OCI-LY7 (cell line): Measurements from ENCODE around the gene GCNT2. TPM values are rescaled to one million over a fixed set of nuclear protein-coding genes. Genes with fewer than 3 reads are reported as not detected.

Source experiments
- BruUV-seq: library from RNA; stranded (reverse); fragments of 400-500 nt; replicated peaks from 2 replicates; lab custom pipeline; 2021; lab: Mats Ljungman, UMichigan
- CTCF ChIA-PET: fragments of 300-600 bp; sonication (Branson Sonifier 250); formaldehyde crosslinking; loops from one replicate; lab custom pipeline; 2022; ENCODE audit warnings: antibody characterized with exemption; ENCODE audit not compliant: unreplicated experiment; lab: Charles Lee
- POLR2A ChIA-PET: fragments of 300-600 bp; sonication (Branson Sonifier 250); formaldehyde crosslinking; loops from one replicate; lab custom pipeline; 2022; ENCODE audit warnings: antibody characterized with exemption; lab: Charles Lee
- DNase-seq: peaks from one replicate; pipeline ENCODE4 v3.0.0-alpha.2; 2015; ENCODE audit warnings: low spot score
- H2AFZ ChIP-seq: fragments of 200-600 bp; sonication (generic), shearing (Covaris generic); 2 replicates; pipeline ENCODE4 v1.6.1; 2014; ENCODE audit warnings: mild to moderate bottlenecking, antibody characterized with exemption, low read length, moderate library complexity
- H3K27ac ChIP-seq: fragments of 200-600 bp; sonication (generic); 2 replicates; pipeline ENCODE4 v1.5.1; 2014; ENCODE audit warnings: mixed run types, low read depth, mild to moderate bottlenecking, moderate library complexity, low read length, inconsistent platforms; ENCODE audit not compliant: poor library complexity, severe bottlenecking
- H3K36me3 ChIP-seq: fragments of 200-600 bp; sonication (generic); 2 replicates; pipeline ENCODE4 v1.6.1; 2014; ENCODE audit warnings: mild to moderate bottlenecking, antibody characterized with exemption, low read length, moderate library complexity, mixed read lengths; ENCODE audit not compliant: insufficient read depth
- H3K4me1 ChIP-seq: fragments of 200-600 bp; sonication (generic); 2 replicates; pipeline ENCODE4 v1.5.1; 2014; ENCODE audit warnings: mild to moderate bottlenecking, low read length; ENCODE audit not compliant: insufficient read depth, poor library complexity, severe bottlenecking
- H3K4me2 ChIP-seq: fragments of 200-600 bp; sonication (generic); 2 replicates; pipeline ENCODE4 v1.6.1; 2014; ENCODE audit warnings: mild to moderate bottlenecking, low read length
- H3K4me3 ChIP-seq: fragments of 200-600 bp; sonication (generic); 2 replicates; pipeline ENCODE4 v1.5.1; 2014; ENCODE audit warnings: mild to moderate bottlenecking, low read depth, low read length; ENCODE audit not compliant: poor library complexity, severe bottlenecking
- H3K79me2 ChIP-seq: fragments of 200-600 bp; sonication (generic); 2 replicates; pipeline ENCODE4 v1.6.1; 2016; ENCODE audit warnings: low read depth, mild to moderate bottlenecking, low read length, moderate library complexity, mixed read lengths; ENCODE audit not compliant: insufficient read depth
- H3K9me2 ChIP-seq: fragments of 200-600 bp; sonication (generic); 2 replicates; pipeline ENCODE4 v1.6.1; 2016; ENCODE audit warnings: mild to moderate bottlenecking, low read length, mixed read lengths; ENCODE audit not compliant: insufficient read depth
- H3K9me3 ChIP-seq: fragments of 200-600 bp; sonication (generic); 2 replicates; pipeline ENCODE4 v1.6.1; 2014; ENCODE audit warnings: mild to moderate bottlenecking, mixed run types, low read length, mixed read lengths
- H4K20me1 ChIP-seq: fragments of 200-600 bp; sonication (generic); 2 replicates; pipeline ENCODE4 v1.6.1; 2014; ENCODE audit warnings: mild to moderate bottlenecking, antibody characterized with exemption, low read length, moderate library complexity, mixed read lengths; ENCODE audit not compliant: insufficient read depth
- EZH2phosphoT487 ChIP-seq: fragments of 200-600 bp; sonication (generic); IDR thresholded peaks from 2 replicates; pipeline ENCODE4 v1.6.1; 2018; ENCODE audit warnings: low read depth, borderline replicate concordance, mild to moderate bottlenecking, mixed run types, antibody characterized with exemption, low read length, moderate library complexity, mixed read lengths
- intact Hi-C: fragments of 100-400 bp; cut with micrococcal nuclease; formaldehyde crosslinking; loops from one replicate; pipeline ENCODE4 v1.10.0; 2022; ENCODE audit not compliant: unreplicated experiment
- total RNA-seq, 2 experiments: library from RNA; depleted of rRNA in 1 of 2; stranded (reverse); fragments of >200 nt in 1 of 2; shearing (Covaris generic) in 1 of 2; gene quantifications; 2 replicates each; pipeline ENCODE4 v1.2.3, GENCODE V29; 2014 to 2022
- TF ChIP-seq, protein P1 (sequence below): fragments of 200-600 bp; sonication (generic); conservative IDR thresholded peaks from 2 replicates; pipeline ENCODE4 v1.5.1; 2014; ENCODE audit warnings: mild to moderate bottlenecking, antibody characterized with exemption, low read length, moderate library complexity, mixed read lengths

Gene GCNT2
- total RNA-seq, 2 experiments from 2014 or later = 17.4 to 25.2 TPM

DNA sequence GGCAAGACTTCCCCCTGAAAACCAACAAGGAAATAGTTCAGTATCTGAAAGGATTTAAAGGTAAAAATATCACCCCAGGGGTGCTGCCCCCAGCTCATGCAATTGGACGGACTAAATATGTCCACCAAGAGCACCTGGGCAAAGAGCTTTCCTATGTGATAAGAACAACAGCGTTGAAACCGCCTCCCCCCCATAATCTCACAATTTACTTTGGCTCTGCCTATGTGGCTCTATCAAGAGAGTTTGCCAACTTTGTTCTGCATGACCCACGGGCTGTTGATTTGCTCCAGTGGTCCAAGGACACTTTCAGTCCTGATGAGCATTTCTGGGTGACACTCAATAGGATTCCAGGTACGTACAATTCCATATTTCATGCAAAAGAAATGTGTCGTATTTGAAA lies 35.8 kb downstream of the GCNT2 start:
- Histone ChIP-seq H3K4me1 (peaks cover 21% of the 10 kb centered on the region), H3K79me2 (peaks cover 40% of the 10 kb centered on the region; the same call in 1 of the 2 replicates), H3K4me2 (no peak overlapping the region), H3K4me3 (no peak overlapping the region), H4K20me1 (peaks cover 9% of the 10 kb centered on the region; the same call in 1 of the 2 replicates), H2AFZ (no peak overlapping the region), H3K36me3 (peaks cover 34% of the 10 kb centered on the region), H3K9me2 (no peaks in the 10 kb centered on the region), H3K27ac (no peak overlapping the region), H3K9me3 (no peaks in the 10 kb centered on the region)
- no peak for DNase-seq
- intact Hi-C loops = no loop called here
- TF ChIP-seq, protein P1, sequence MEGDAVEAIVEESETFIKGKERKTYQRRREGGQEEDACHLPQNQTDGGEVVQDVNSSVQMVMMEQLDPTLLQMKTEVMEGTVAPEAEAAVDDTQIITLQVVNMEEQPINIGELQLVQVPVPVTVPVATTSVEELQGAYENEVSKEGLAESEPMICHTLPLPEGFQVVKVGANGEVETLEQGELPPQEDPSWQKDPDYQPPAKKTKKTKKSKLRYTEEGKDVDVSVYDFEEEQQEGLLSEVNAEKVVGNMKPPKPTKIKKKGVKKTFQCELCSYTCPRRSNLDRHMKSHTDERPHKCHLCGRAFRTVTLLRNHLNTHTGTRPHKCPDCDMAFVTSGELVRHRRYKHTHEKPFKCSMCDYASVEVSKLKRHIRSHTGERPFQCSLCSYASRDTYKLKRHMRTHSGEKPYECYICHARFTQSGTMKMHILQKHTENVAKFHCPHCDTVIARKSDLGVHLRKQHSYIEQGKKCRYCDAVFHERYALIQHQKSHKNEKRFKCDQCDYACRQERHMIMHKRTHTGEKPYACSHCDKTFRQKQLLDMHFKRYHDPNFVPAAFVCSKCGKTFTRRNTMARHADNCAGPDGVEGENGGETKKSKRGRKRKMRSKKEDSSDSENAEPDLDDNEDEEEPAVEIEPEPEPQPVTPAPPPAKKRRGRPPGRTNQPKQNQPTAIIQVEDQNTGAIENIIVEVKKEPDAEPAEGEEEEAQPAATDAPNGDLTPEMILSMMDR = no peak
- TF ChIP-seq EZH2phosphoT487 = no peak
- CTCF ChIA-PET = no interaction called here
- no TSS peak for BruUV-seq
- POLR2A ChIA-PET = interaction anchor here (0.6 to 1.4 kb wide), 3 partner anchors 9 to 223 kb away, joined by 3 read pairs; no protein-coding TSS in a partner anchor

DNA sequence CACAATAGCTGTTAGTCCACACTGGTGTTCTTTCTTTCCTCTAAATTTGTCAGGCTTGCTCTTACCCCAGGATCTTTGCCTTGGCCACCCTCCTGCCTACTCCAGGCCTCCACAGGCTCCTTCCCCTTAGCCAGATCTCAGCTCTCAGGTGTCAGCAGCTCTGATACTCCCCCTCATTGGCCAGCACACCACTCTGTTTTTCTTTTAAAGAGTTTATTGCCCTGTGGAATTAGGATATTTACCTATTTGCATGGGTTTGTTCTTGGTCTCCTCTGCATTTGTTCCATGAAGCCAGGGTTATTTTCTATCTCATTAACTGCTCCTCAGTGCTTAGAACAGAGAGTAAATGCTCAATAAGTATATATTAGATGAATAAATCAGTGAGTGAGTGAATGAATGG lies 36.8 kb downstream of the GCNT2 start:
- Histone ChIP-seq H3K79me2 (peaks cover 33% of the 10 kb centered on the region; the same call in 1 of the 2 replicates), H3K27ac (no peak overlapping the region), H3K4me1 (peaks cover 22% of the 10 kb centered on the region), H3K9me3 (no peaks in the 10 kb centered on the region), H3K4me3 (no peak overlapping the region), H3K36me3 (peaks cover 33% of the 10 kb centered on the region), H3K4me2 (no peak overlapping the region), H3K9me2 (no peaks in the 10 kb centered on the region), H4K20me1 (peaks cover 6% of the 10 kb centered on the region; the same call in 1 of the 2 replicates), H2AFZ (no peak overlapping the region)
- DNase-seq = no peak
- BruUV-seq = no TSS peak
- ChIA-PET POLR2A (interaction anchor here (1.3 to 1.4 kb wide), 2 partner anchors 10 kb away, joined by 3 to 5 read pairs; no protein-coding TSS in a partner anchor), CTCF (no interaction called here)
- intact Hi-C loops = no loop called here
- TF ChIP-seq, protein P1 = no peak

DNA sequence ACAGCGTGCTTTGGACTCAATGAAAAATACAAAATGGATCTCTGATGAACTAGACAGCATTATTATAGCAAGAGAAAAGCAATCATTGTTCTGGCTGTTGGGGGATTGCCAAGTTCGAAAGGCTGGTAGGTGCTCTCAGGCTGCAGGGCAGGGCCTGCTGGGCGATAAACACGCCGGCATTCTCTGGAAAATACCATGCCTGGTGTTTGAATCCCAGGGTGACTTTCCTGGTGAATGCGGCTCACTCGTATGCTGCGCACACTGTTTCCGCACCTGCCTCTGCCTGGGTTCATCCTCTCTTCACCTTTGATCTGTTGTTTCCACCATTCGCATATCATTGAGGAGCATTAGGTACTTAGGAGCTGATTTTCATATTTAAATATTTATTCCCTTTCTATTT lies 37.4 kb downstream of the GCNT2 start:
- CTCF ChIA-PET = no interaction called here

More for the DNA sequence above, 37.4 kb downstream of the GCNT2 start:
- intact Hi-C loops = no loop called here
- POLR2A ChIA-PET = interaction anchor here (1.3 kb wide), 1 partner anchor 9 kb away, joined by 5 read pairs; no protein-coding TSS in a partner anchor
- BruUV-seq = no TSS peak
- Histone ChIP-seq H3K27ac (no peak overlapping the region), H3K4me1 (peaks cover 22% of the 10 kb centered on the region), H3K79me2 (peaks cover 31% of the 10 kb centered on the region; the same call in 1 of the 2 replicates), H3K4me3 (no peak overlapping the region), H3K36me3 (peaks cover 31% of the 10 kb centered on the region), H4K20me1 (peaks cover 6% of the 10 kb centered on the region; the same call in 1 of the 2 replicates), H3K9me2 (no peaks in the 10 kb centered on the region), H2AFZ (no peak overlapping the region), H3K9me3 (no peaks in the 10 kb centered on the region), H3K4me2 (no peak overlapping the region)
- no peak for DNase-seq
- TF ChIP-seq EZH2phosphoT487 = no peak
- TF ChIP-seq, protein P1 = no peak
